T-helper 1 cell treated with Interleukin-12 subunit alpha and Interleukin-12 subunit beta and Interleukin-4 antibody, amounts not matched to agents 30 ng/mL and 1 ng/mL, for 36 hours (primary cell): Measurements from ENCODE around the gene DCLK2. TPM values are rescaled to one million over a fixed set of nuclear protein-coding genes. Genes with fewer than 3 reads are reported as not detected.

ENCODE experiments used
- intact Hi-C: fragments of 100-400 bp; cut with micrococcal nuclease; formaldehyde crosslinking; loops from one replicate; pipeline ENCODE4 v1.15.1; 2024
- total RNA-seq: library from RNA; stranded (reverse); gene quantifications from 2 replicates; pipeline ENCODE4 v1.2.3, GENCODE V29; 2022

Gene DCLK2
- total RNA-seq, 1 donor from 2014 or later: 0.15 TPM

DNA sequence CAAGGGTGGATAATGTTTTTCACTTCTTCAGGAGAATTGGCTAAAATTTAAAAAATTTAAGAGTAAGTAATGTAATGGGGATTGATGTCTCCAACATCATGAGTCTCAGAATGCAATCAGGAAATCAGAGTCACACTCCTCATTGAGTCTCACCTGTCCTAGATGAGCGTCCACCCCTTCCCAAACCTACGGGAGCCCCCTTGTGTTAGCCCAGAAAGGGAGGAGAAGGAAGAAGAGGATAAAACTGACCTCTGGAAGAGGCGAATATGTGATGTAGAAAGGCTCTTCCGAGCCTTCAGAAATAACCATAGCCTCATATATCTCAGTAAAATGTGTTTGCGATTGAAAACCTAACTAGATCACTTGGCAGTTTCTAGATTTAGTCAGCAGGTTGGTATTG is 157.1 kb downstream of the DCLK2 start:
- intact Hi-C loops: no loop called here

DNA sequence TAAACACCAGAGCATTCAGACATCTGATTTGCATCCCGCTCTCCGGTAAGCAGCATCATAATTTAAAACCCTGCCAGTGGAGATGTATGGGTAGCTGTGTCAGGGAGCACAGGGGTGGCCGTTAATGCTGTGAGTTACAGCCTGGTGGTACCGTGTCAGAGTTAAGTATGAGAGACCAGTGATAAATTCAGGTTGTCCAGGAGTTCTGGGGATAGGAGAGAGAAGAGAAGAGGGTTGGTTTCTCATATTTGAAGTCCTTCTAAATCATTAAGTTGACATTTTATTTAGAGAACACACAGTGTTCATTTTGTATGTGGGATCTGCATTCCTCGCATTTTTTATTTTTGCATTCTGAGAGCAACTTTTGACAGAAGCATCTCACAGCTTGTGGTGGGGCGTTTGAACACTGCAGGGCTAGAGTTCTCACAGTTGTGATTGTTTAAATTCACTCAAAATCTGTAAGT is 157.6 kb downstream of the DCLK2 start:
- intact Hi-C loops: no loop called here

DNA sequence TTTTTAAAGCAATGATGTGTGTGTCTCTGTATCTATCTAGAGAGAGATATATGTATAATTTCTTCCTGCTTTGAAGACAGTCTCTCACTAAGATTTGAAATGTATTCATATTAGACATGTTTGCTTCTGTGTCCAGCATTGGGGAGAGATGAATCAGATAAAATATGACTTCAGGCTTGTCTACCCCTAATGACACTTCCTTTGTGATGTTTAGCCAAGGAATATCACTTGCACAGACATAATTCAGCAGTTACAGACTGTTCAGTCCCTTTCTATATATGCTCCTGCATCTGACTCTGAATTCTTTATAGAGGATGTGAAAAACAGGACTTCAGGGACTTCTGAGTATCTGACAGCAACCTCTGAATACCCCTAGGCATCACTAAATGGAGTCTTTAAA is 158.4 kb downstream of the DCLK2 start:
- intact Hi-C loops: no loop called here

DNA sequence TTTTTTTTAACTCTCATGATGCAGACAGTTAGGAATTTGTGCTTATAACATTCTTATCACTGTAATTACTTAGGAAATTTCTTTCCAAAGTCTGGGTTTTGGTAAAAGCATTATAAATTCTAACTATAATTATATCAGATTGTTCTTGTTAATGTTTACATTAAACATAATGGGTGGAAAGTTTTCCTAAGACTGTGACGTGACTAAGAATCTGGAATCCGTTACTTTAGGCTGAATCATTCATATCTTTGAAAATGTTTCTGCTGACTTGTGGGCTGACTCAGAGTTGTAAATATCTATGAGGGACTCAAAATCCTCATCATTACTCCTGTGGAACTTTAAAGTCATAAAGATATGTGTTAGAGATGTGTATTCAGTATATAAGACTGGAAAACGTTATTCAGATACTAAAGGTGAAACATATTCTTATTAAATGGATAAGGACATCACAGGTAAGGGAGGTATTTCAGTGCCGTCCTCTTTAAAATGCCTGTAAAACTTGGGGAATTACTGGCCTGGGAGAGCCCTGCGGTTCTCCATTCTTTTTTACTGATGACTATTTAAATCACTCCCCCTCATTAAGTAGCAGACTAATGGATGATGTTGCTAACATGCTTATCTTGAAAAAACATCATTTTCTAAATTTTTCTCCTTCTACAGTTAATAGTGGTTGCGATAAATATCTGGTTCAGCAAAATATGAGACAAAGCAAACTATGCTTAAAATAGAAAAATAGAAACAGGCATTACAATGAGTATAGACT is 159.0 kb downstream of the DCLK2 start:
- intact Hi-C loops: no loop called here

DNA sequence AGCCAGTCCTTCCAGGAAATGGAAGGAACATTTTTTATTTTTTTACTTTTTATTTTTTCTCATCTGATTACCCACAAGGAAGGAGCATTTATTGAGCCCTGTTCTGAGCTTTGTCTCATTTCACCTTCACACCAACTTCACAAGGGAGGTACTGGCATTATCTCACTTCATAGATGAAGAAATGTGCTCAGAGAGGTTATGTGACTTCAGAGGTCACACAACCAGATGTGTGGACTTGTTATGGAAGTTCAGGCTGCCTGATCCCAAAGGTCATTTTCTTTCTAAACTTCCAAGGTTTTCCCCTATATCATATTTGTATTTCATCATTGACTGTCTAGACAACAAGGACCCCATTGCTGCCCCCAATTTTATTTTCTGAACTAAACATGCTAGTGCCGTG is 160.3 kb downstream of the DCLK2 start:
- intact Hi-C loops: no loop called here

DNA sequence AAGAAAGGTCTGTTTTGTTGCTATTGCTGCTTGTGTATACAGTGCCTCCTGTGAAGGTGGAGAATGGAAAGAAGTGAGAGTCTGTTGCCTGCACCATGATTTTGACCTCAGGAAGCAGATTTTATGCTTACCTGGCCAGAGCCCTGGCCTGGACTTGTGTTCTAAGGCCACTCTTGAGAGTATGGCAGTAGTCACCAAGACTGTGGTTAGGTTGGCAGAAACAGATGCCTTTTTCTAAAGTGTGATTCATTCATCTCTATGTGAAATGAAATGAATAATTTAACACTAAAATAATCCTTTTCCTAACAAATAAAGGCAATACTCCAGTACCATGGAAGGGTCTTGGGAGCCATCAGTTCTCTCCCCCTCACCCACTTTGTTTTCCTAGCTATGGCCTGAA is 161.8 kb downstream of the DCLK2 start:
- intact Hi-C loops: loop anchor here (5.0 kb wide), 1 partner anchor 243 kb away; no protein-coding TSS in a partner anchor

DNA sequence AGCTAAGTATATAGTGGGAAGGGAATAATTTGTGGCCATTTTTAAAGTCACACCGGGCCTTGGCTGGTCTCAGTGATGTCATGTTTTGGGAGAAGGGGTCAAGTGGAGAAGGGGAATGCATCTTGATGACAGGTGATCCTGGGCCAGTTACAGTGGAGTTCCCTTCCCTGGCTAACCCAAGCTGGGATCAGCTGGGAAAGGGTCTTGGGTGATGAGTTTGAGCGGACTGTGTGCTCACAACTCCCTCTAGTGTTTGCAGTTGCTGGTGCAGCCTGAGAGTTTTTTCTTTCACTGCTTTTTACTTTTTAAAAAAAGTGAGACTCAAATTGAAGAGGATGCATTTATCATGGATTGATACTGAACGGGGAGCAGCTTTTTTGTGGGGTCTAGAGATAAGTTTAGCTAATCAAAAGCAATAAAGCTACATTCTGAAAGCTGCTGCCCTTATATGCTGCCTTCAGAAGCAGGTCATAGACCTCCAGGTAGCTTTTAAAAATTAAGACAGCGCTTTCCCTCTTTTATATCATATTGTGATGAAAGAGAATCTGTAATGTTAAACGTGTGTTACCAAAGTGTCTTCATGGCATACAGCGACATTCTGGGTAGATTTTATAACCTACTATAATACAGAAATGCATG is 164.7 kb downstream of the DCLK2 start:
- intact Hi-C loops: loop anchor here (1.0 to 5.0 kb wide), 4 partner anchors 232 to 624 kb away; no protein-coding TSS in a partner anchor

DNA sequence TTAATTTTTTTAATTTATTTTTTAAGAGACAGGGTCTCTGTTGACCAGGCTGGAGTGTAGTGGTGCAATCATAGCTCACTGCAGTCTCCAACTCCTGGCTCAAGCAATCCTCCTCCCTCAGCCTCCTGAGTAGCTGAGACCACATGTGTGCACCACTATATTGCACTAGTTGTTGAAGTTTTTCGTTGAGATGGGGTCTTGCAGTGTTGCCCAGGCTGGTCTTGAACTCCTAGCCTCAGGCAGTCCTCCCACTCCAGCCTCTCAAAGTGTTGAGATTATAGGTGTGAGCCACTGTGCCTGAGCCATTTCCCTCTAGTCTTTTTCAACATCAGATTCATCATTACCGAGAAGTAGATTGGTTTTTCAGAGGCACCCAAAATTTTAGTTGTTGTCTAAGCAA is 165.7 kb downstream of the DCLK2 start:
- intact Hi-C loops: loop anchor here (1.0 to 5.0 kb wide), 4 partner anchors 233 to 623 kb away; no protein-coding TSS in a partner anchor

DNA sequence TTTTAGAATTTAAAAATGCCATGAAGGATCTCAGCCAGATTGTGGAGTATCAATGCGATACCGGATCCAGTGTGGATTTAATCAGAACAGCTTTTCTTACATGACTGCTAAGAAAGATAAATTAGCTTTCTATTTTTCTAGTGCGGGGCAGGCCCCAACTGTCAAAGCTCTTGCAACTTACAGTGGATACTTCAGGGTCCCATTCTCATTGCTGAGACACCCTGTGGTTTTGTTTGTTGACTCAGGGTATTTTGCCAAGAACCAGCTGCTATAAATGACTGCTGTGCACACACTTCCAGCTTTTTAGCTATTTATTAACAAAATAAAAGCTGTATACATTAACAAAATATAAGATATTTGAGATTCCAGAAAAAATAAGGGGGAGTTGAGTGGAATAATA is 166.4 kb downstream of the DCLK2 start:
- intact Hi-C loops: loop anchor here (5.0 kb wide), 1 partner anchor 247 kb away; no protein-coding TSS in a partner anchor

DNA sequence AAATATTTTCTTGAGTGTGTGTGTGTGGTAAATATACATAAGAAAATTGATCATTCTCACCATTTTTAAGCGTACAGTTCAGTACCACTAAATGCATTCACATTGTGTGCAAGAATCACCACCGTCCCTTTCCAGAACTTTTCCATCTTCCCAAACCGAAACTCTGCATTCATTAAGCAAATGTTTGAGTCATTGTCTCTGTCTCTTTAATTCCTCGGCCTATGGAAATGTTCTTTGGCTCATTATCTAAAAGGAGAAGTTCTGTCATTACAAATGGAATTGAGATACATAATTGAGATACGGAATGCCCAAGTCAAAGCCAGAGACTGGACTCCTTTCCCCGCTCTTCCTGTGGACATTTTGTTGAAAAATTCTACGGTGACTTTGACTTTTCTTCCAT is 168.9 kb downstream of the DCLK2 start:
- intact Hi-C loops: no loop called here

DNA sequence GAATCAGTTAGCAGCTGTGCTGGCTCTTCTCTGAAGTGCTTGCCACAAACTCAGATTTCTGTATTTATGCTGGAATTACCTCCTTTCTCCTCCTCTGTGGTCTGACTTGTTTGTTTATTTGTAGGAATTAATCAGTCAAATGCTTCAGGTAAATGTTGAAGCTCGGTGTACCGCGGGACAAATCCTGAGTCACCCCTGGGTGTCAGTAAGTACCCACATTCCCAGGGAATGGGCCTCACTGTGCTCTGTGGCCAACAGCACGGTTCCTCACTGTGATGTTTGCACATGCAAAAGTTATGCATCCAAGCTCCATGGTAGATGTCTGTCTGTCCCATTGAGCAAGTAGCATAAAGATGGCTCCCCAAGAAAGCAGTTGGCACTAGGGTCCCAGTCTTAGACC is 169.9 kb downstream of the DCLK2 start:
- intact Hi-C loops: no loop called here

DNA sequence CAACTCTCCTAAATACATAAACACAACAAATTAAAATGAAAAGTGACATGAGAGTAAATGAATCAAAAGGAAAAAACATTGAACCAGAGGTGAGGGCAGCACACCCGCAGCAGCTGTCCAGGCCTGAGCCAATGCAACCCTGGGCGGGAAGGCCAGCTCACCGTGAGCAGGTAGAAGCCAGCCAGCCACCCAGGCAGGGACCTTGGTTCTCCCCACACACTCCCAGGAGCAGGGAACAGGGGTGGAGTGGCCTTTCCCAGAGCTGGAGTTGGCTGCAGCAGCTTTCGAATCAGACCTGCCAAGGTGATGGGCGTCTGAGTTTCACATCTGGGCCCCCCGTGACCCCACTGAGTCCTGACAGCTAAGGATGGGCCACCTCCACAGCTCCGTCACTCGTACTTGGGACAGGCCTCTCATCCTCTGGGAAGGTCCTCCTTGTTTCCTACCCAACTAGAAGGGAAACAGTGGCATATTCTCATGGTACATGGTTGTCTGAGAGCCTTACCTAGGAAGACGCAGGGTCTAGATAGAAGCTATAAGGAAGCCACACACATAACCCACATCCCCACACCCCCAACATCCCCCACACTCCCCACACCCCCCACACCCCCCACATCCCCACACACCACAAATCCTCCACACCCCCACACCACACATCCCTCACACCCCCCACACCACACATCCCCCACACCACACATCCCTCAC is 172.2 kb downstream of the DCLK2 start:
- intact Hi-C loops: no loop called here

DNA sequence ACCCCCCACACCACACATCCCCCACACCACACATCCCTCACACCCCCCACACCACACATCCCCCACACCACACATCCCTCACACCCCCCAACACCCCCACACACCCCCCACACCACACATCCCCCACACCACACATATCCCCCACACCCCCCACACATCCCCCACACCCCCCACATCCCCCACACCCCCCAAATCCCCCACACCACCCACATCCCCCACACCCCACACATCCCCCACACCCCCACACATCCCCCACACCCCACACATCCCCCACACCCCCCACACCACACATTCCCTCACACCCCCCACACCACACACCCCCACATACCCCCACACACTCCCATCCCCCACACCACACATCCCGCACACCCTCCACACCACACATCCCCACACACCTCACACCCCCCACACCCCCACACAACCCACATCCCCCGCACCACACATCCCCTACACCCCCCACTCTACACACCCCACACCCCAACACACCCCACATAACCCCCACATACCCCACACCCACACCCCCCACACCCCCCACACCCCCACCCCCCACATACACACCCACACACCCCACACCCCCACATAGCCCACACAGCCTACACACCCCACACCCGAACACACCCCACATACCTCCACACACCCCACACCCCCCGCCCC is 172.9 kb downstream of the DCLK2 start:
- intact Hi-C loops: no loop called here

DNA sequence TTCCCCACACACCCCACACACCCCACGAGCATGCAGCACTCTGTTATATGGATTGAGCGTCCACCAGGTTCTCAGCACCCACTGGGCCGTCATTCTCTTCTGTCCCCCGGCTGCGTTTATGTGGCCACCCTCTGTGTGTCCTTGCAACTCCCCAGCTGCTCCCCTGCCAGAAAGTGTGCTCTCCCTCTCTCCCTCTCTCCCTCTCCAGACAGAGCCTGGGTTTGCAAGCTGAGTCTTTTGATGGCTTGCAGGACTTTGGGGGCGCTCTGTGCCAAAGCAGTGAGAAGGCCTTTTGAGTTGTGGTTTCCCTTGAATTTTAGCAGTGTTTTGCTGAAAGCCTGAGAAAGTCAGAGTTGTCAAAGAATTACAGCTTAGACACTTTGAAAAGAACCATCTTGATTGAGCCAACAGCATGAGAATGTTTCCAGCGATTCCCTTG is 173.5 kb downstream of the DCLK2 start:
- intact Hi-C loops: no loop called here

DNA sequence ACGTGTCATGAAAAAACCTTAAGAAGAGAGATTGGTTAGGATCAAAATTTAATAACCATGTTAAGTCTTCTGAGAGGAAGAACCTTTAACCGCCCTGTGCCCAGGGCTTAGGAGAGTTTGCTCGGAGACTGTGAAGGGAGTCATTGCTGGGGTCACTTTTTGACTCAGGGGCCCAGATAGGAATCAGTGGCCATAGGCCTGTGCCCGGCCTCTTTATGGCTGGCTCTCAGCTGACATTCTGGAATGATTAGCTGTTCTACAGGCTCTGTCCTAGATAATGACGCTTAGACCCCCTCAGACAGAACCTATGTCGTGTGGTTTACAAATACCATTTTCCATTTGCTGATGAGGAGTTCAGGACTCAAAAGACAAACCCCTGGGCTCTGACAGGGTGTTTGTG is 174.1 kb downstream of the DCLK2 start:
- intact Hi-C loops: no loop called here

DNA sequence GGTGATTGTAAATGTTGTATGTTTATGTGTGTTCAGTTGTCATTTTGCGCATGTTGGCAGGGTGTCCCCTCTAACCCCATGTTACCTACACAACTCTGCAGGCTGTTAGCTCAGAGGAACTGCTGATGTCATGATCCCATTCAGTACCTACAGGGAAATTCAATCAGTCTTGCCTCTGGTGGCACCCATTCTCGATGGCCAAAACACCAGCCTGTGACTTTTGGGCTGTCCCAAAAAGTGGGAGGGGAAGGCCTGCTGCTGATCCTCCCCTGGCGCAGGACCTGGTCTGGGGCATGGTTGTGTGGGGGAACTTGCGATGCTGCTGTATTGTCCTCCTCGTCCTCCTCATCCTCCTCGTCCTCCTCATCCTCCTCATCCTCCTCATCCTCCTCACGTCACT is 174.5 kb downstream of the DCLK2 start:
- intact Hi-C loops: no loop called here

DNA sequence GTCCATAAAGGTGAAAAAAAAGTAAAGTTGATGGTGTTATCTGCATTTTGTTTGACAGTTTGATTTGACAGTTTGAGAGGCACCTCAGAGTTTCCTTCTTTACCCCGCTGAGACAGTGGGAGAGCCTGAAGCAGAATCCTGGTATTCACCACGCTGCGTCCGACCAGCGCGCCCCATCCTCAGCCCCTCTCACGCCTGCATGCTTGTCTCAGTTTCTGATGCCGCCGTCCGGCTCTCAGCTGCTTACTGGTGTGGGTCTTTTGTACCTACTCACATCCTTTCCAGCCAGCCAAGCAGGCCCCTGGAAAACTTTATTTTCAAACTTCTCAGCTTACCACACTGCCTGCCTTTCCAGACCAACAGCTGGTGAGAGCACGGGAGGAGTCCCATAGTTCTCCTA is 175.2 kb downstream of the DCLK2 start:
- intact Hi-C loops: no loop called here

DNA sequence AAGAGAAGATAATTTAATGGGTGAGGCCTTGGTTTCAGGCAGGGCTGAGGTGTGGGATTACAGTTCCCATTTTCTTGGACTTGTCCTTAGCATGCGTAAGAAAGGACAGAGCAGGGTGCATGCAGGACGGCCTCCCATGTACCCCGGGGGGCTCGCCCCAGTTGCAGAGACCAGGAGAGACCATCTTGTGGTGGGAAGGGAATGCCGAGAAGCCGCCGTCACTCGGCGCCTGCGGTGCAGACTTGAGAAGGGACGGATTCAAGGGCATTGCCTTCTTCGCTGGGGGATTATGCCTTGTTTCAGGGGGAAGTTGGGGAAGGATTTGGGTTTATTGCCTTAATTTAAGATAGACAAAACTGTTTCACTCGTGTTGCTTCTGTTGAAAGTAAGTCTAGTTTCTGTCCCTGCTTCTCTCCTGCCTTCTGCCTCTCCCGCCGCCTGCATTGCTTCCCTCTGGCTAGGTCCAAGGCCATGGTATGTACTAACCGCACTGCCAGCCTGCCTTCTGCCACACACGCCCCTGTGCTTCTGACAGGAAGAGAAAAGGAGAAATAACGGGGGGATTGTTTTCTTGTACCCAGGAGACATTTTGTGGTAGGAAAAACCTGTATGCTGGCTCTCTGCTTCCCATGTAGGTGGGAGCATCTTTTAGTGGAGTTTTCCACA is 175.9 kb downstream of the DCLK2 start:
- intact Hi-C loops: no loop called here

DNA sequence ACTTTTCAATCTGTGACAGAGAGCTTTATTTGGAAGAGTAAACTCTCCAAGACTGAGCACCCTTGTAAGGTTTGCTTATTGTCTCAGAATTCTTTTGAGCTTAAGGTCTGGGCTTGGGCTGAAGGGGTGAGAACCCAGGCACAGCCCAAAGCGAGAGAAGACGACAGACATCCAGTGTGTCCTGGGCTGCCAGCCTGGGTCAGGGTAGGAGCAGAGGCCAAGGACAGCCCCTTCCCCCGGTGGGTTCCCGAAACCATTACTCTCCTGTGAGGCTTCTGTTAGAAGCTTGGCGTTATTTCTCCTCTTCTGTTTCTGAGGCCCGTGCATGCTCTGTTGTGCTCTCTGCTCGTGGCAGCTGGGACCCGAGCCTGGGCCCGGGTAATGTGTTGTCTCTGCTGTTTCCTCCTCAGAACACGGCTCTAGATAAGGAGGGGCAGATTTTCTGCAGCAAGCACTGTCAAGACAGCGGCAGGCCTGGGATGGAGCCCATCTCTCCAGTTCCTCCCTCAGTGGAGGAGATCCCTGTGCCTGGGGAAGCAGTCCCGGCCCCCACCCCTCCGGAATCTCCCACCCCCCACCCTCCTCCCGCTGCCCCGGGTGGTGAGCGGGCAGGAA is 177.5 kb downstream of the DCLK2 start:
- intact Hi-C loops: no loop called here

DNA sequence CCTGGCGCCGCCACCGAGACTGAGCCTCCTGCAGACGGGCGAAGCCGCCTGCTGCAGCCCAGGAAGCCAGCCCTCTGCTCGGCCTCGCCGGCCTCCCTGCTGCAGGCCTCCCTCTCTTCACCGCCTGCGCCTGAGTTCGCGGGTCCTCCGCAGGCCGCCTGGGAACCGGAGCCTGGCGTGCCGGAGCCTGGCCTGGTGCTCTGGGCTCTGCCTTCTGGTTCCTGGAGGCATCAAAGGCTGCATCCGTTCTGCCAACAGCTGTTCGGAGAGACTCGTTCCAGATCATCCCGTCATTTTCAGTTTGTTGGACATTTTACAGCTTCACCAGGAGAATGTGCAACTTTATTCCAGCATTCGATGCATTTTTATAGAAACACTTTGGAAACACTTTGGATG is 178.0 kb downstream of the DCLK2 start:
- intact Hi-C loops: no loop called here
